Tibial nerve (tissue), 3 donors: ENCODE data around the gene TMEM269.

Experiments
- POLR2A ChIP-seq, 2 donors: fragments of 450-650 bp; IDR thresholded peaks; one replicate each; pipeline ENCODE4 v1.6.1; 2017; ENCODE audit warnings: antibody characterized with exemption in 2 of 2, mild to moderate bottlenecking in 2 of 2, moderate library complexity in 2 of 2
- TF ChIP-seq, protein P1 (sequence below), 5 experiments: fragments of 200-600 bp in 3 of 5; fragments of 450-650 bp in 2 of 5; sonication (generic) in 3 of 5; IDR thresholded peaks; one replicate each; pipeline ENCODE4 v1.5.1; 2016 to 2019; ENCODE audit warnings: antibody characterized with exemption in 5 of 5, mild to moderate bottlenecking in 3 of 5, moderate library complexity in 2 of 5

DNA sequence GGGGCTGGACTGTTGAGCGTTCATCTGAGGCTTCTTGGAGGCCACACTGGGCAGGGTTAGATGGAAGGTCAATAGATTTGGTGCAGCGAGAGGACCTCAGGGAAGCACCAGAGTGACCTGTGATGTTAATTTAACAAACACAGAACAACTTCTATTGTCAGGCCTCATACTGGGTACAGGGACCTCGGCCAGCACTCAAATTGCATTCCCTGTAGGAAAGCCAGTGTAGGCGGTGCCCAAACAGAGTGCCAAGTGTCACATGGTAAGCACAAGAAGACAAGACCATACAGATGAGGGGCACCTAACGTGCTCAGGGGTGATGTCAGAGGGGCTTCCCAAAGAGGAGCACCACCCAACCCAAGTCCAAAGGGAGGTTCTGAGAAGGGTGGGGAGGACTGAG, 1.3 kb downstream of the TMEM269 start:
- TF ChIP-seq, protein P1, sequence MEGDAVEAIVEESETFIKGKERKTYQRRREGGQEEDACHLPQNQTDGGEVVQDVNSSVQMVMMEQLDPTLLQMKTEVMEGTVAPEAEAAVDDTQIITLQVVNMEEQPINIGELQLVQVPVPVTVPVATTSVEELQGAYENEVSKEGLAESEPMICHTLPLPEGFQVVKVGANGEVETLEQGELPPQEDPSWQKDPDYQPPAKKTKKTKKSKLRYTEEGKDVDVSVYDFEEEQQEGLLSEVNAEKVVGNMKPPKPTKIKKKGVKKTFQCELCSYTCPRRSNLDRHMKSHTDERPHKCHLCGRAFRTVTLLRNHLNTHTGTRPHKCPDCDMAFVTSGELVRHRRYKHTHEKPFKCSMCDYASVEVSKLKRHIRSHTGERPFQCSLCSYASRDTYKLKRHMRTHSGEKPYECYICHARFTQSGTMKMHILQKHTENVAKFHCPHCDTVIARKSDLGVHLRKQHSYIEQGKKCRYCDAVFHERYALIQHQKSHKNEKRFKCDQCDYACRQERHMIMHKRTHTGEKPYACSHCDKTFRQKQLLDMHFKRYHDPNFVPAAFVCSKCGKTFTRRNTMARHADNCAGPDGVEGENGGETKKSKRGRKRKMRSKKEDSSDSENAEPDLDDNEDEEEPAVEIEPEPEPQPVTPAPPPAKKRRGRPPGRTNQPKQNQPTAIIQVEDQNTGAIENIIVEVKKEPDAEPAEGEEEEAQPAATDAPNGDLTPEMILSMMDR (IDR thresholded peaks at IDR 0.05), result no peak
- TF ChIP-seq POLR2A (IDR thresholded peaks at IDR 0.05), result no peak
